ENCODE results near the gene PARS2.
A peak's percentile ranks its signal among the peaks of the same experiment; 100 is the strongest.

The PARS2 gene

GRCh38 chr1:54768093-54768492, 3.8 kb upstream of the PARS2 start:
- no peak for TF ChIP-seq CTCF (IDR thresholded peaks at IDR 0.05)
- Histone ChIP-seq H3K27ac (no peak overlapping the region), H3K4me3 (no peak overlapping the region)
- DNase-seq (ENCODE audit: low spot score), result no peak

- no peak for TF ChIP-seq CTCF (IDR thresholded peaks at IDR 0.05)
- H3K4me3 ChIP-seq, result no peak overlapping the region
- DNase-seq (ENCODE audit: low spot score), result no peak
Observed at GRCh38 chr1:54767526-54767925, 3.2 kb upstream of the PARS2 start.

GRCh38 chr1:54766726-54767125, 2.4 kb upstream of the PARS2 start:
- Histone ChIP-seq H3K4me3 (no peak overlapping the region), H3K27ac (no peak overlapping the region)
- no peak for TF ChIP-seq CTCF (IDR thresholded peaks at IDR 0.05)
- DNase-seq (ENCODE audit: low spot score), result no peak

More at GRCh38 chr1:54767526-54767925, 3.2 kb upstream of the PARS2 start:
- no peak overlapping the region for H3K27ac ChIP-seq

GRCh38 chr1:54764922-54765561, 719 bp upstream of the PARS2 start:
- no peak for DNase-seq (ENCODE audit: low spot score)
- Histone ChIP-seq H3K4me3 (peak overlapping the region; percentile 88), H3K27ac (peak overlapping the region in 1 of 2 donors; percentile 65)
- TF ChIP-seq CTCF (IDR thresholded peaks at IDR 0.05), result no peak

- H3K27ac ChIP-seq, result peak overlapping the region; percentile 21 to 80
- H3K4me3 ChIP-seq, result peak overlapping the region; percentile 88
- TF ChIP-seq CTCF (IDR thresholded peaks at IDR 0.05), result no peak
- no peak for DNase-seq (ENCODE audit: low spot score)
Observed at GRCh38 chr1:54763816-54764132, 549 bp downstream of the PARS2 start.

- no peak for DNase-seq (ENCODE audit: low spot score)
- Histone ChIP-seq H3K27ac (no peak overlapping the region), H3K4me3 (no peak overlapping the region)
- TF ChIP-seq CTCF (IDR thresholded peaks at IDR 0.05), result no peak
Observed at GRCh38 chr1:54758678-54759348, 5.5 kb downstream of the PARS2 start.

- no peak for TF ChIP-seq CTCF (IDR thresholded peaks at IDR 0.05)
- no peak overlapping the region for H3K4me3 ChIP-seq
- no peak for DNase-seq (ENCODE audit: low spot score)
Observed at GRCh38 chr1:54757833-54758232, 6.5 kb downstream of the PARS2 start.

More at GRCh38 chr1:54757833-54758232, 6.5 kb downstream of the PARS2 start:
- H3K27ac ChIP-seq, result no peak overlapping the region
